WERI-Rb-1 (cell line): ENCODE data around the gene LDAH.
A peak's percentile ranks its signal among the peaks of the same experiment; 100 is the strongest.

Experiments used
- DNase-seq: peaks from one replicate; pipeline ENCODE4 v3.0.0-alpha.2; 2020
- H3K27ac ChIP-seq: fragments of 250-450 bp; sonication (Bioruptor Pico); 2 replicates; pipeline ENCODE4 v1.5.1; 2020; ENCODE audit warnings: mild to moderate bottlenecking, moderate library complexity
- H3K27me3 ChIP-seq: fragments of 250-450 bp; sonication (Bioruptor Pico); 2 replicates; pipeline ENCODE4 v1.5.1; 2021; ENCODE audit warnings: mild to moderate bottlenecking, low read depth, moderate library complexity; ENCODE audit not compliant: insufficient read depth, severe bottlenecking
- H3K36me3 ChIP-seq: fragments of 250-450 bp; sonication (Bioruptor Pico); 2 replicates; pipeline ENCODE4 v1.5.1; 2020; ENCODE audit warnings: mild to moderate bottlenecking, moderate library complexity
- H3K4me3 ChIP-seq: 2 replicates; pipeline ENCODE4 v1.5.1; 2011; ENCODE audit warnings: low read depth, mild to moderate bottlenecking, control low read depth, low read length
- H3K9me3 ChIP-seq: fragments of 250-450 bp; sonication (Bioruptor Pico); 2 replicates; pipeline ENCODE4 v1.5.1; 2021; ENCODE audit warnings: mild to moderate bottlenecking, moderate library complexity; ENCODE audit not compliant: severe bottlenecking
- CTCF ChIP-seq: IDR thresholded peaks from 2 replicates; pipeline ENCODE4 v1.5.1; 2011; ENCODE audit warnings: low read depth, mild to moderate bottlenecking, control low read depth, inconsistent platforms, low read length

LDAH gene

GRCh38 chr2:20728114-20728758 is 94.7 kb downstream of the LDAH start:
- Histone ChIP-seq H3K4me3 (no peak overlapping the region), H3K27me3 (no peaks in the 10 kb centered on the region), H3K9me3 (no peaks in the 10 kb centered on the region), H3K27ac (no peak overlapping the region), H3K36me3 (no peaks in the 10 kb centered on the region)
- DNase-seq = peak; percentile 36
- no peak for TF ChIP-seq CTCF

- Histone ChIP-seq H3K9me3 (no peaks in the 10 kb centered on the region), H3K4me3 (no peak overlapping the region), H3K27me3 (no peaks in the 10 kb centered on the region), H3K36me3 (no peaks in the 10 kb centered on the region), H3K27ac (no peak overlapping the region)
- TF ChIP-seq CTCF = no peak
- DNase-seq = no peak
Observed at GRCh38 chr2:20726913-20727312, 96.0 kb downstream of the LDAH start.

- H3K9me3 ChIP-seq = no peaks in the 10 kb centered on the region
- DNase-seq = no peak
- H3K27me3 ChIP-seq = no peaks in the 10 kb centered on the region
- no peak for TF ChIP-seq CTCF
- H3K27ac ChIP-seq = no peak overlapping the region
- no peak overlapping the region for H3K4me3 ChIP-seq
- H3K36me3 ChIP-seq = no peaks in the 10 kb centered on the region
Observed at GRCh38 chr2:20725782-20726181, 97.1 kb downstream of the LDAH start.

GRCh38 chr2:20724500-20725053 is 98.3 kb downstream of the LDAH start:
- Histone ChIP-seq H3K36me3 (no peaks in the 10 kb centered on the region), H3K4me3 (no peak overlapping the region), H3K27ac (no peak overlapping the region), H3K9me3 (no peaks in the 10 kb centered on the region), H3K27me3 (no peaks in the 10 kb centered on the region)
- TF ChIP-seq CTCF = no peak
- no peak for DNase-seq

GRCh38 chr2:20723543-20723942 is 99.4 kb downstream of the LDAH start:
- Histone ChIP-seq H3K27me3 (no peaks in the 10 kb centered on the region), H3K36me3 (no peaks in the 10 kb centered on the region), H3K4me3 (no peak overlapping the region), H3K9me3 (no peaks in the 10 kb centered on the region), H3K27ac (no peak overlapping the region)
- DNase-seq = no peak
- no peak for TF ChIP-seq CTCF
